ENCODE measurements around the gene TTC3.

GRCh38 chr21:37193006-37193405 is 120.0 kb downstream of the TTC3 start:
- no peak for TF ChIP-seq ETV1 (tag; conservative IDR thresholded peaks at IDR 0.05; ENCODE audit: low read depth)
- no peak for TF ChIP-seq POLR2AphosphoS5 (IDR thresholded peaks at IDR 0.05; ENCODE audit: control insufficient read depth, insufficient read depth, low read depth, low read length)
- TF ChIP-seq SFPQ (IDR thresholded peaks at IDR 0.05; ENCODE audit: low read depth, low read length) = no peak
- TF ChIP-seq SETDB1 (IDR thresholded peaks at IDR 0.05; ENCODE audit: low read length) = no peak
- TF ChIP-seq SRF (CRISPR knock-in tag; IDR thresholded peaks at IDR 0.05) = no peak
- TF ChIP-seq EZH2 (IDR thresholded peaks at IDR 0.05; ENCODE audit: borderline replicate concordance, low read depth, low read length) = no peak
- no peak for TF ChIP-seq DNMT1 (IDR thresholded peaks at IDR 0.05)
- TF ChIP-seq NRF1 (conservative IDR thresholded peaks at IDR 0.05 in 1 of 2, IDR thresholded peaks at IDR 0.05 in 1 of 2) = no peak
- TF ChIP-seq, protein P1, sequence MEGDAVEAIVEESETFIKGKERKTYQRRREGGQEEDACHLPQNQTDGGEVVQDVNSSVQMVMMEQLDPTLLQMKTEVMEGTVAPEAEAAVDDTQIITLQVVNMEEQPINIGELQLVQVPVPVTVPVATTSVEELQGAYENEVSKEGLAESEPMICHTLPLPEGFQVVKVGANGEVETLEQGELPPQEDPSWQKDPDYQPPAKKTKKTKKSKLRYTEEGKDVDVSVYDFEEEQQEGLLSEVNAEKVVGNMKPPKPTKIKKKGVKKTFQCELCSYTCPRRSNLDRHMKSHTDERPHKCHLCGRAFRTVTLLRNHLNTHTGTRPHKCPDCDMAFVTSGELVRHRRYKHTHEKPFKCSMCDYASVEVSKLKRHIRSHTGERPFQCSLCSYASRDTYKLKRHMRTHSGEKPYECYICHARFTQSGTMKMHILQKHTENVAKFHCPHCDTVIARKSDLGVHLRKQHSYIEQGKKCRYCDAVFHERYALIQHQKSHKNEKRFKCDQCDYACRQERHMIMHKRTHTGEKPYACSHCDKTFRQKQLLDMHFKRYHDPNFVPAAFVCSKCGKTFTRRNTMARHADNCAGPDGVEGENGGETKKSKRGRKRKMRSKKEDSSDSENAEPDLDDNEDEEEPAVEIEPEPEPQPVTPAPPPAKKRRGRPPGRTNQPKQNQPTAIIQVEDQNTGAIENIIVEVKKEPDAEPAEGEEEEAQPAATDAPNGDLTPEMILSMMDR (IDR thresholded peaks at IDR 0.05 in 2 of 3, conservative IDR thresholded peaks at IDR 0.05 in 1 of 3; ENCODE audit: insufficient read depth in 2 of 3, low read depth in 1 of 3, low read length in 3 of 3) = no peak
